ENCODE results near the gene COL5A1. TPM values are rescaled to one million over a fixed set of nuclear protein-coding genes. Genes with fewer than 3 reads are reported as not detected.

The COL5A1 gene
- total RNA-seq, 4 donors from 2014 or later, result 7.1 to 69.3 (median 16.1) TPM

- in situ Hi-C loops (cut with MboI; ENCODE audit: low pct_ligation_motif_present in 1 of 4, low pct_unique_long_range_greater_than_20kb in 1 of 4, low sequenced_read_pairs in 3 of 4), result no loop called here
- TF ChIP-seq POLR2AphosphoS5 (IDR thresholded peaks at IDR 0.05) (no peak), POLR2A (IDR thresholded peaks at IDR 0.05) (no peak), EP300 (IDR thresholded peaks at IDR 0.05; ENCODE audit: low read depth) (no peak)
- TF ChIP-seq, protein P1, sequence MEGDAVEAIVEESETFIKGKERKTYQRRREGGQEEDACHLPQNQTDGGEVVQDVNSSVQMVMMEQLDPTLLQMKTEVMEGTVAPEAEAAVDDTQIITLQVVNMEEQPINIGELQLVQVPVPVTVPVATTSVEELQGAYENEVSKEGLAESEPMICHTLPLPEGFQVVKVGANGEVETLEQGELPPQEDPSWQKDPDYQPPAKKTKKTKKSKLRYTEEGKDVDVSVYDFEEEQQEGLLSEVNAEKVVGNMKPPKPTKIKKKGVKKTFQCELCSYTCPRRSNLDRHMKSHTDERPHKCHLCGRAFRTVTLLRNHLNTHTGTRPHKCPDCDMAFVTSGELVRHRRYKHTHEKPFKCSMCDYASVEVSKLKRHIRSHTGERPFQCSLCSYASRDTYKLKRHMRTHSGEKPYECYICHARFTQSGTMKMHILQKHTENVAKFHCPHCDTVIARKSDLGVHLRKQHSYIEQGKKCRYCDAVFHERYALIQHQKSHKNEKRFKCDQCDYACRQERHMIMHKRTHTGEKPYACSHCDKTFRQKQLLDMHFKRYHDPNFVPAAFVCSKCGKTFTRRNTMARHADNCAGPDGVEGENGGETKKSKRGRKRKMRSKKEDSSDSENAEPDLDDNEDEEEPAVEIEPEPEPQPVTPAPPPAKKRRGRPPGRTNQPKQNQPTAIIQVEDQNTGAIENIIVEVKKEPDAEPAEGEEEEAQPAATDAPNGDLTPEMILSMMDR (IDR thresholded peaks at IDR 0.05), result no peak
- no peaks in the 10 kb centered on the region for H3K4me1 ChIP-seq
- WGBS, 2 donors (ENCODE audit: low coverage in 1 of 2), result 92% methylated on average over 14 of the region's 24 CpGs; no CpG with 5 or more reads in 1 of the 2 donors
- no peak overlapping the region for H3K4me3 ChIP-seq
- intact Hi-C loops (cut with DNase I; ENCODE audit: low total_unique reads), result loop anchor here (5.0 kb wide), 1 partner anchor 956 kb away; no protein-coding TSS in a partner anchor
- DNase-seq, result no peak
- H3K27me3 ChIP-seq, result no peaks in the 10 kb centered on the region
- no peaks in the 10 kb centered on the region for H3K9me3 ChIP-seq
- H3K27ac ChIP-seq, result no peak overlapping the region
- no peaks in the 10 kb centered on the region for H3K36me3 ChIP-seq
These were observed 244.2 kb downstream of the COL5A1 start for GRCh38 chr9:134885679-134886412.

- intact Hi-C loops (cut with DNase I; ENCODE audit: low total_unique reads) (loop anchor here (5.0 kb wide), 1 partner anchor 956 kb away; no protein-coding TSS in a partner anchor), in situ Hi-C loops (cut with MboI; ENCODE audit: low pct_ligation_motif_present in 1 of 4, low pct_unique_long_range_greater_than_20kb in 1 of 4, low sequenced_read_pairs in 3 of 4) (no loop called here)
- Histone ChIP-seq H3K27me3 (no peaks in the 10 kb centered on the region), H3K27ac (no peak overlapping the region), H3K4me1 (no peaks in the 10 kb centered on the region), H3K36me3 (no peaks in the 10 kb centered on the region), H3K9me3 (no peaks in the 10 kb centered on the region), H3K4me3 (no peak overlapping the region)
- 91% methylated on average over 10 of the region's 11 CpGs; no CpG with 5 or more reads in 1 of the 2 donors for WGBS, 2 donors (ENCODE audit: low coverage in 1 of 2)
- no peak for DNase-seq
- no peak for TF ChIP-seq POLR2A (IDR thresholded peaks at IDR 0.05)
- no peak for TF ChIP-seq EP300 (IDR thresholded peaks at IDR 0.05; ENCODE audit: low read depth)
- no peak for TF ChIP-seq POLR2AphosphoS5 (IDR thresholded peaks at IDR 0.05)
- TF ChIP-seq, protein P1 (IDR thresholded peaks at IDR 0.05), result no peak
These were observed 244.9 kb downstream of the COL5A1 start for GRCh38 chr9:134886413-134886913.

DNA sequence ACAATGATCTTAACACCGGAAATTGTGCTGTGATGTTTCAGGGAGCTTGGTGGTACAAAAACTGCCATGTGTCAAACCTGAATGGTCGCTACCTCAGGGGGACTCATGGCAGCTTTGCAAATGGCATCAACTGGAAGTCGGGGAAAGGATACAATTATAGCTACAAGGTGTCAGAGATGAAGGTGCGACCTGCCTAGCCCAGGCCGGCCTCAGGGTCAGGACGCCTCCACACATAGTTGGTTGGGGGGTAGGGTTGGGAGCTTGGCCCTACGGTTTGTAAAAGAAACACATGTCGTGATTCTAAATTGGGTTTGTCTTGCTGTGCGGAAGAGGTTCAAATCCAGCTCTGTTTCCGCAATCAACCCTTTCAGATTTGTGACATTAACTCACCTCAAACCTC lies 245.6 kb downstream of the COL5A1 start:
- no peak overlapping the region for H3K4me3 ChIP-seq
- no peak for DNase-seq
- no peaks in the 10 kb centered on the region for H3K27me3 ChIP-seq
- no peaks in the 10 kb centered on the region for H3K9me3 ChIP-seq
- WGBS, 2 donors (ENCODE audit: low coverage in 1 of 2), result 83 to 90% methylated on average over 3 to 10 of the region's 10 CpGs
- in situ Hi-C loops (cut with MboI; ENCODE audit: low pct_ligation_motif_present in 1 of 4, low pct_unique_long_range_greater_than_20kb in 1 of 4, low sequenced_read_pairs in 3 of 4) (no loop called here), intact Hi-C loops (cut with DNase I; ENCODE audit: low total_unique reads) (loop anchor here (5.0 kb wide), 1 partner anchor 955 kb away; no protein-coding TSS in a partner anchor)
- no peak overlapping the region for H3K27ac ChIP-seq
- no peaks in the 10 kb centered on the region for H3K4me1 ChIP-seq
- TF ChIP-seq POLR2A (IDR thresholded peaks at IDR 0.05), result no peak
- TF ChIP-seq, protein P1 (IDR thresholded peaks at IDR 0.05), result no peak
- TF ChIP-seq POLR2AphosphoS5 (IDR thresholded peaks at IDR 0.05), result no peak
- H3K36me3 ChIP-seq, result no peaks in the 10 kb centered on the region

- Histone ChIP-seq H3K9me3 (no peaks in the 10 kb centered on the region), H3K4me1 (no peaks in the 10 kb centered on the region), H3K4me3 (no peak overlapping the region), H3K36me3 (no peaks in the 10 kb centered on the region), H3K27ac (no peak overlapping the region), H3K27me3 (no peaks in the 10 kb centered on the region)
- in situ Hi-C loops (cut with MboI; ENCODE audit: low pct_ligation_motif_present in 1 of 4, low pct_unique_long_range_greater_than_20kb in 1 of 4, low sequenced_read_pairs in 3 of 4), result no loop called here
- DNase-seq, result no peak
- intact Hi-C loops (cut with DNase I; ENCODE audit: low total_unique reads), result loop anchor here (5.0 kb wide), 1 partner anchor 954 kb away; no protein-coding TSS in a partner anchor
- TF ChIP-seq POLR2AphosphoS5 (IDR thresholded peaks at IDR 0.05) (no peak), EP300 (IDR thresholded peaks at IDR 0.05; ENCODE audit: low read depth) (no peak), POLR2A (IDR thresholded peaks at IDR 0.05) (no peak)
- TF ChIP-seq, protein P1 (IDR thresholded peaks at IDR 0.05), result no peak
- 71% methylated on average over 27 of the region's 27 CpGs; no CpG with 5 or more reads in 1 of the 2 donors for WGBS, 2 donors (ENCODE audit: low coverage in 1 of 2)
These were observed 246.3 kb downstream of the COL5A1 start for GRCh38 chr9:134887686-134888602.
